ENCODE measurements around the gene SLC35B4.

DNA sequence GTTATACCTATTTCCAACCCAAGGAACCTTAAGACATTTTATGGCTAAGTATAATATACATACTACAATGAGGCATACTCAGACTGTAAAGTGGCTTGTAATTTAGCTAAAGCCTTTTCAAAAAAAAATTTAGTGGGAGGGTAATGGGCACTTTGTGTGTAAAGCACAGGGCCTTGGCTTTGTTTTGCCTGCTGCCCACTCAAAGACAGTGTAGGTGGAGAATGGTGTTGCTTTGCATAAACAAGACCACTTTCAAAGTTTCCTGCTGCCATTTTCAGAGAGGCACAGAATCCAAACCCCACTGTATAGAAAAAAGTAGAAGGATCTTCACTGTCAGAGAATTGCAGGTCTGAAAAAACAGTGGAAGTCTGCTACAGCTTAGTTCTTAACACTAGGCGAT, 21.2 kb upstream of the SLC35B4 start:
- TF ChIP-seq EZH2 (IDR thresholded peaks at IDR 0.05): no peak
- TF ChIP-seq POLR2AphosphoS5 (IDR thresholded peaks at IDR 0.05; ENCODE audit: borderline replicate concordance, low read depth, low read length): no peak
- TF ChIP-seq FOXP2 (optimal IDR thresholded peaks at IDR 0.05; ENCODE audit: control extremely low read depth, extremely low read length, insufficient read depth): no peak
